HepG2 (cell line): ENCODE data around the gene TEX19. TPM values are rescaled to one million over a fixed set of nuclear protein-coding genes. Genes with fewer than 3 reads are reported as not detected.

Source experiments
- CSRNP1 ChIP-seq: sonication (generic); formaldehyde crosslinking; IDR thresholded peaks from 2 replicates; pipeline ENCODE4 v1.8.1; 2023; ENCODE audit warnings: mild to moderate bottlenecking, missing genetic modification reagents
- CSRNP2 ChIP-seq: sonication (generic); formaldehyde crosslinking; conservative IDR thresholded peaks from 2 replicates; pipeline ENCODE4 v1.8.0; 2022; ENCODE audit warnings: low read depth, missing genetic modification reagents
- DZIP1 ChIP-seq: sonication (generic); formaldehyde crosslinking; IDR thresholded peaks from 2 replicates; pipeline ENCODE4 v1.5.0; 2020; ENCODE audit warnings: mild to moderate bottlenecking, missing genetic modification reagents
- ELF1 ChIP-seq: sonication (generic); formaldehyde crosslinking; IDR thresholded peaks from 2 replicates; pipeline ENCODE4 v1.4.0; 2020; ENCODE audit warnings: missing genetic modification reagents
- ERF ChIP-seq: IDR thresholded peaks from 2 replicates; pipeline ENCODE4 v1.6.1; 2018; ENCODE audit warnings: missing biosample characterization, missing genetic modification reagents
- HOXA3 ChIP-seq: sonication (generic); formaldehyde crosslinking; IDR thresholded peaks from 2 replicates; pipeline ENCODE4 v1.5.0; 2020; ENCODE audit warnings: missing genetic modification reagents
- KDM6A ChIP-seq: IDR thresholded peaks from 2 replicates; pipeline ENCODE4 v1.6.1; 2016; ENCODE audit warnings: low read depth
- MAFK ChIP-seq, 2 experiments: IDR thresholded peaks in 1 of 2; conservative IDR thresholded peaks in 1 of 2; 2 replicates each; pipeline ENCODE4 v1.6.1; 2011; ENCODE audit warnings: improper control_type of control experiment in 2 of 2, low read length in 2 of 2
- NR1H2 ChIP-seq: sonication (generic); formaldehyde crosslinking; IDR thresholded peaks from 2 replicates; pipeline ENCODE4 v1.8.1; 2022; ENCODE audit warnings: low read depth, missing genetic modification reagents, borderline replicate concordance
- NR2F2 ChIP-seq: IDR thresholded peaks from 2 replicates; pipeline ENCODE4 v1.6.1; 2012; ENCODE audit warnings: low read depth, inconsistent platforms, borderline replicate concordance
- PHF21A ChIP-seq: sonication (generic); formaldehyde crosslinking; IDR thresholded peaks from 2 replicates; pipeline ENCODE4 v1.5.0; 2020; ENCODE audit warnings: mild to moderate bottlenecking, missing genetic modification reagents
- SKI ChIP-seq: fragments of 450-650 bp; IDR thresholded peaks from one replicate; pipeline ENCODE4 v1.6.1; 2018; ENCODE audit warnings: mild to moderate bottlenecking; ENCODE audit not compliant: partially characterized antibody
- SP140L ChIP-seq: sonication (generic); formaldehyde crosslinking; IDR thresholded peaks from 2 replicates; pipeline ENCODE4 v1.4.0; 2020; ENCODE audit warnings: missing genetic modification reagents, borderline replicate concordance
- TIGD3 ChIP-seq: sonication (generic); formaldehyde crosslinking; IDR thresholded peaks from 2 replicates; pipeline ENCODE4 v1.5.1; 2020; ENCODE audit warnings: mild to moderate bottlenecking, missing genetic modification reagents, borderline replicate concordance
- TRIM24 ChIP-seq: sonication (generic); formaldehyde crosslinking; IDR thresholded peaks from 2 replicates; pipeline ENCODE4 v1.8.0; 2022; ENCODE audit warnings: mild to moderate bottlenecking, missing genetic modification reagents
- ZBTB7B ChIP-seq: sonication (generic); formaldehyde crosslinking; IDR thresholded peaks from 2 replicates; pipeline ENCODE4 v1.4.0; 2020; ENCODE audit warnings: missing genetic modification reagents
- ZFX ChIP-seq: sonication (generic); formaldehyde crosslinking; IDR thresholded peaks from 2 replicates; pipeline ENCODE4 v1.4.0; 2020; ENCODE audit warnings: mild to moderate bottlenecking, low read depth, missing genetic modification reagents, moderate library complexity
- ZNF235 ChIP-seq: sonication (generic); formaldehyde crosslinking; IDR thresholded peaks from 2 replicates; pipeline ENCODE4 v1.8.1; 2023; ENCODE audit warnings: mild to moderate bottlenecking, missing genetic modification reagents, borderline replicate concordance
- ZNF260 ChIP-seq: sonication (generic); formaldehyde crosslinking; IDR thresholded peaks from 2 replicates; pipeline ENCODE4 v1.4.0; 2020; ENCODE audit warnings: missing genetic modification reagents, low read depth, mild to moderate bottlenecking, borderline replicate concordance
- ZNF331 ChIP-seq: sonication (generic); formaldehyde crosslinking; IDR thresholded peaks from 2 replicates; pipeline ENCODE4 v1.4.0; 2020; ENCODE audit warnings: missing genetic modification reagents
- ZNF354B ChIP-seq: sonication (generic); formaldehyde crosslinking; IDR thresholded peaks from 2 replicates; pipeline ENCODE4 v1.8.0; 2022; ENCODE audit warnings: mild to moderate bottlenecking, missing genetic modification reagents
- ZNF547 ChIP-seq: sonication (generic); formaldehyde crosslinking; IDR thresholded peaks from 2 replicates; pipeline ENCODE4 v1.5.1; 2020; ENCODE audit warnings: mild to moderate bottlenecking, missing genetic modification reagents
- ZNF772 ChIP-seq: sonication (generic); formaldehyde crosslinking; IDR thresholded peaks from 2 replicates; pipeline ENCODE4 v1.5.0; 2020; ENCODE audit warnings: mild to moderate bottlenecking, missing genetic modification reagents
- polyA plus RNA-seq, 8 experiments: library from polyadenylated mRNA; depleted of rRNA in 3 of 8; stranded (reverse) in 7 of 8; unstranded in 1 of 8; fragments of >200 nt; fragmentation: Illumina TruSeq in 4 of 8; extraction: Trizol in 4 of 8; gene quantifications; 2 replicates each; pipeline versions ENCODE4 v1.2.1 to v1.2.3, GENCODE V29; 2011 to 2016; ENCODE audit warnings: low read depth in 4 of 8, missing spikeins in 1 of 8, mixed read lengths in 1 of 8; ENCODE audit not compliant: insufficient read depth in 1 of 8
- total RNA-seq, 5 experiments: library from RNA; depleted of rRNA; stranded (reverse); fragments of >200 nt; fragmentation: Illumina TruSeq; extraction: Trizol; gene quantifications; 2 replicates each; pipeline ENCODE4 v1.2.3, GENCODE V29; 2016; ENCODE audit warnings: low read depth in 1 of 5

The TEX19 gene
- total and polyA plus RNA-seq, 2 of the 13 experiments (the other 11 are each of a cell fraction or from before 2014, with no cell fraction given), result 1.3 to 6.0 TPM

- TF ChIP-seq TIGD3 (CRISPR knock-in tag), result peak; percentile 85; the same call in 1 of the 2 replicates
- peak; percentile 93 for TF ChIP-seq DZIP1 (CRISPR knock-in tag)
- TF ChIP-seq ZNF331 (CRISPR knock-in tag), result peak; percentile 86; the same call in 1 of the 2 replicates
- peak; percentile 79 for TF ChIP-seq ZNF772 (CRISPR knock-in tag)
- no peak for TF ChIP-seq MAFK (conservative IDR thresholded peaks at IDR 0.05 in 1 of 2, IDR thresholded peaks at IDR 0.05 in 1 of 2; ENCODE audit: low read length in 2 of 2)
- peak; percentile 85 for TF ChIP-seq NR1H2 (CRISPR knock-in tag)
- TF ChIP-seq TRIM24 (CRISPR knock-in tag), result no peak
- TF ChIP-seq ZNF235 (CRISPR knock-in tag), result peak; percentile 48; the same call in 1 of the 2 replicates
- peak; percentile 92 for TF ChIP-seq HOXA3 (CRISPR knock-in tag)
- TF ChIP-seq ZNF547 (CRISPR knock-in tag), result peak; percentile 78
- no peak for TF ChIP-seq SKI
- no peak for TF ChIP-seq NR2F2
- peak; percentile 70 for TF ChIP-seq ZFX
- TF ChIP-seq ZNF354B, result peak; percentile 85; the same call in 1 of the 2 replicates
- TF ChIP-seq PHF21A (CRISPR knock-in tag), result peak; percentile 85
- no peak for TF ChIP-seq SP140L (CRISPR knock-in tag)
- peak; percentile 88 for TF ChIP-seq ERF (CRISPR knock-in tag)
- no peak for TF ChIP-seq CSRNP2 (CRISPR knock-in tag)
- TF ChIP-seq ELF1, result peak; percentile 33; the same call in 1 of the 2 replicates
- TF ChIP-seq CSRNP1 (CRISPR knock-in tag), result peak; percentile 93
- no peak for TF ChIP-seq ZNF260
- no peak for TF ChIP-seq KDM6A (CRISPR knock-in tag)
- TF ChIP-seq ZBTB7B, result peak; percentile 72; the same call in 1 of the 2 replicates
Observed at GRCh38 chr17:82370471-82371332, 11.7 kb downstream of the TEX19 start (continued).
